ENCODE results near the gene FFAR3.

The FFAR3 gene

GRCh38 chr19:35380450-35381124 lies 22.3 kb downstream of the FFAR3 start:
- no peak for DNase-seq (ENCODE audit: low spot score)
- TF ChIP-seq CTCF (IDR thresholded peaks at IDR 0.05; ENCODE audit: extremely low read depth, missing control alignments) = no peak

- TF ChIP-seq CTCF (IDR thresholded peaks at IDR 0.05; ENCODE audit: extremely low read depth, missing control alignments) = no peak
- DNase-seq (ENCODE audit: low spot score) = no peak
Observed at GRCh38 chr19:35381318-35381717, 23.1 kb downstream of the FFAR3 start.

- no peak for TF ChIP-seq CTCF (IDR thresholded peaks at IDR 0.05; ENCODE audit: extremely low read depth, missing control alignments)
- no peak for DNase-seq (ENCODE audit: low spot score)
Observed at GRCh38 chr19:35381926-35382325, 23.7 kb downstream of the FFAR3 start.

- no peak for DNase-seq (ENCODE audit: low spot score)
Observed at GRCh38 chr19:35383536-35383935, 25.3 kb downstream of the FFAR3 start.

GRCh38 chr19:35388277-35389054 lies 30.2 kb downstream of the FFAR3 start:
- no peak for TF ChIP-seq CTCF (IDR thresholded peaks at IDR 0.05; ENCODE audit: extremely low read depth, missing control alignments)
- DNase-seq (ENCODE audit: low spot score) = no peak

More at GRCh38 chr19:35383536-35383935, 25.3 kb downstream of the FFAR3 start:
- TF ChIP-seq CTCF (IDR thresholded peaks at IDR 0.05; ENCODE audit: extremely low read depth, missing control alignments) = no peak

- no peak for DNase-seq (ENCODE audit: low spot score)
- TF ChIP-seq CTCF (IDR thresholded peaks at IDR 0.05; ENCODE audit: extremely low read depth, missing control alignments) = no peak
Observed at GRCh38 chr19:35389192-35389861, 31.1 kb downstream of the FFAR3 start.
